Activated CD4-positive, alpha-beta memory T cell treated with anti-CD3 and anti-CD28 coated beads, Interleukin-2, amount 10 ng/mL, durations not matched to agents 7 days and 5 days (primary cell): Measurements from ENCODE around the gene CDC5L. TPM values are rescaled to one million over a fixed set of nuclear protein-coding genes. Genes with fewer than 3 reads are reported as not detected.

Experiments used
- total RNA-seq, 2 experiments: library from RNA; stranded (reverse); gene quantifications; one replicate each; pipeline ENCODE4 v1.2.3, GENCODE V29; 2021

The CDC5L gene
- total RNA-seq, 2 experiments from 2014 or later, result 23.8 to 24.2 TPM

Other genes starting within 250 kb of the CDC5L start
- under 1 TPM in 1 of 2 experiments, not detected in 1; 0.13 TPM for gene CAPN11, start 228.9 kb upstream of the CDC5L start, total RNA-seq
- not detected for gene MYMX, start 170.8 kb upstream of the CDC5L start, total RNA-seq
- gene SLC29A1, start 164.1 kb upstream of the CDC5L start, total RNA-seq, result 10 to 100 TPM; 24.8 to 25.4 TPM
- 100 to 1,000 TPM; 478 to 479 TPM for gene HSP90AB1, start 140.6 kb upstream of the CDC5L start, total RNA-seq
- gene SLC35B2, start 130.2 kb upstream of the CDC5L start, total RNA-seq, result 10 to 100 TPM; 35.8 to 37.2 TPM
- gene NFKBIE, start 122.2 kb upstream of the CDC5L start, total RNA-seq, result 10 to 100 TPM; 20.8 to 21.7 TPM
- gene TMEM151B, start 117.3 kb upstream of the CDC5L start, total RNA-seq, result not detected
- gene AARS2, start 74.4 kb upstream of the CDC5L start, total RNA-seq, result 10 to 100 TPM; 14.8 to 15.0 TPM
- not detected for gene SPATS1, start 45.1 kb upstream of the CDC5L start, total RNA-seq